DMS114 treated with DMSO at 0.1 percent for 48 hours (cell line): ENCODE data around the gene ACOXL.

Experiments used
- DNase-seq: peaks from one replicate; lab custom pipeline; 2025; ENCODE audit not compliant: unreplicated experiment; lab: John Stamatoyannopoulos, UW

Gene ACOXL

DNA sequence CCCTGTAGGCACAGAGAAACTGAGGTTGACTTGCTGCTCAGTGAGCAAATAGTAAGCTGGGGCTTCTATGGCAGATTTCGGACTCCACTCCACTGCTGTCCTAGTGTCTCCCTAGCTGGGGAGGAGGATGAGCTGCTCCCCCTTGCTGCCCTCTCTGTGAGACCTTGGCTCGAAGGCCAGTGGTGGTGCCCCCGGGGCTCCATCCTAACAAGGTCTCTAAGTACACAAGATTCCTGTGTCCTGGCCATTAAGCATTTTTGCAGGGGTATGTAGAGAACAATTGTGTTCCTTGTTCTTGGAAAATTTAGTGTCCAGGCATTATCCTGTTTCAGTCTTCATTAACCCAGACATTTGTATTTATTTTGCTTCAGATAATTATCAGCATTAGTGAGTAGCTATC lies 367.0 kb downstream of the ACOXL start:
- no peak for DNase-seq

- no peak for DNase-seq
Measured at GRCh38 chr2:111100087-111100764, 367.9 kb downstream of the ACOXL start.

DNA sequence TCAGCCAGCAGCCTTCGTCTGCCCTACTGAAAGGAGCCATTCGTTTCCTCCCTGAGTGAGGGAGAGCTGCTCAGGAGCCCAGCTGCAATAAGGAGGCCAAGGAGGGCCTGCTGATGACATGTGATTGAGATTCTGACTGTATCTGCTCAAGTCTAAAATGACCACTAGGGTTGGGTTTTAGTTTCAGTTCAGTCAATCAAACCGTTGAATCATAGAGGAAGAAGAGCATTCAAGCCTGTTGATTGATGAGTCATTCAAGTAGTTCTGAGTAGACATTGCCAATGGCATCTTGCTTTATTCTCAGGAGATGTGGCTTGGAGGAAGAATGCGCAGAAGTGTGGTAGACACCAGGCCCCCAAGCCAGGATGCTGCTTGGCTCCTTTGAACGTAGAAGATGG lies 368.4 kb downstream of the ACOXL start:
- DNase-seq: no peak

GRCh38 chr2:111101592-111101991 lies 369.2 kb downstream of the ACOXL start:
- no peak for DNase-seq

- DNase-seq: no peak
Measured at GRCh38 chr2:111102216-111102615, 369.8 kb downstream of the ACOXL start.

GRCh38 chr2:111105926-111106325 lies 373.6 kb downstream of the ACOXL start:
- DNase-seq: no peak

- DNase-seq: no peak
Measured at GRCh38 chr2:111106706-111107105, 374.3 kb downstream of the ACOXL start.

GRCh38 chr2:111108745-111109271 lies 376.4 kb downstream of the ACOXL start:
- no peak for DNase-seq

GRCh38 chr2:111111101-111111755 lies 378.9 kb downstream of the ACOXL start:
- no peak for DNase-seq

- DNase-seq: no peak
Measured at GRCh38 chr2:111113838-111114237, 381.5 kb downstream of the ACOXL start.

- DNase-seq: no peak
Measured at GRCh38 chr2:111116011-111116746, 383.8 kb downstream of the ACOXL start.

DNA sequence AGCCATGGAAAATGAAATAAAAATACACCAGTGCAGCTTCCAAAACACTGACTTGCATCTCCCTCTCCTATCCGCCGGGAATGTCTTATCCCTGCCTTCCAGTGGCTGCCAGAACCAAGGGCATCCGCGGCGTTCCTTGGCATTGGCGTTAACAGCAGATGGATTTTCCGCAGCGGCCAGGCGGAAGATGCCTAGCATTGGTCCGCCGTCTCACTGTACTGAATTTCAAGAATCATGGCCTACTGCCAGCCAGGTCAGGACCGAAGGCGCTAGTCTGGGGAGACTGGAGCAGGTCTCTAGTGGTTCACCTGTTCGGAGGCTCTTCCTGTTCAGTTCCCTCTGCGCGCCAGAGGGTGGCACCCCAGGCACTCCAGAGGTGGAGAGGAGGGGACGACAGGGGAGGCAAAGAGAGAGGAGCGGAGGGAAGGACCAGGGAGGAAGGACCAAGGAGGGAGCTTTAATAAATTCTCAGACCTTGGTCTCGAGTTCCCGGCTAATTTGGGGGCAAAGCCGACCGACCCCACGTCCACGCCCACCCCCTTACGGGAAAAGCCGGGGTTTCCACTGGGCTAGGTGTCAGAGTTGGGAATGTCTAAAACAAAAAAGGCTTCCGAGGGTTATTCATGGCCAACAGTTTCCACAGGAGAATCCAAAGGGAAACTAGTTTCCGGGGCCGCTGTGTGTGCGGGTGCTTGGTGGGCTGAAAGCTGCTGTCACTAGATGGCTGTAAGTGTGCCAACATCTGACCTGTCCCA lies 384.6 kb downstream of the ACOXL start:
- peak; percentile 30 for DNase-seq

- DNase-seq: no peak
Measured at GRCh38 chr2:111117598-111118480, 385.5 kb downstream of the ACOXL start.

GRCh38 chr2:111118481-111118980 lies 386.2 kb downstream of the ACOXL start:
- no peak for DNase-seq

DNA sequence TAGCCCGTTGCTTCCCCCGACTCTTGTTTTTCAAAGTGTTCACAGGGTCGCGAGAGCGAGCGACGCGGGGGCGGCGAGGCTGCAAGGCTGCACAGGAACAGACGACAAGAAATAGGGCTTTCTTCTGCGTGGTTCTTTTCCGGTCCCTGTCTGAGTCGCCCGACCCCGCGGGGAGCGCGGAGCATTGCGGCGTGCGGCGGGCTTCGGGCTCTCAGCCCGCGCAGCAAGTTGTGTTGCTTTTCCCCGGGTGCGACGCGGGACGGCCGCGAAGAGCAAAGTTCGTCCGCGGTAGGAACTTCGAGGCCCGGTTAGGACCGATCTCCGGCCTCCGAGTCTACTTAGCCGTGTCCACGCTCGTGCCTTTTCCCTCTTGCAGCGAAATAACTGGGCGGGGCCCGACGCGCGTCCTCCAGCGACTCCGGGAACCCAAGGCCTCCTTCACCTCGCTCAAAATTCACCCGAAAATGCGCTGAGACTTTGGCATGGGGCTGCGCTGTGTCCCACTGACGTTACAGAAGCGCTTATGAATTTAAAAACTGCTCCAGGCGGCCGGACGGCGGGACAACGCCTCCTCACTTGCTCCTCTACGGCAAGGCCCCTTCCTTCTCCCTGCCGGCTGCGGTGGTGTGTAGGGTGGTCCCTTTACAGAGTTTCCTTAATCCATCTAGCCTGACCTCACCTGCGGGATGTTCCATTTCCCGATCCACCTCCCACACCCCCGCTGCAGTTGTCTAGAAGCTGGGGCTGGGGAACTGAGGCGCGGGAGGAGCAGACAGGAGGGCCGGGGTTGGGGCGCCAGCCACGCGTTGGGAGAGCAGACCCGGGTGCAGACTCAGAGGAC lies 386.8 kb downstream of the ACOXL start:
- DNase-seq: no peak

DNA sequence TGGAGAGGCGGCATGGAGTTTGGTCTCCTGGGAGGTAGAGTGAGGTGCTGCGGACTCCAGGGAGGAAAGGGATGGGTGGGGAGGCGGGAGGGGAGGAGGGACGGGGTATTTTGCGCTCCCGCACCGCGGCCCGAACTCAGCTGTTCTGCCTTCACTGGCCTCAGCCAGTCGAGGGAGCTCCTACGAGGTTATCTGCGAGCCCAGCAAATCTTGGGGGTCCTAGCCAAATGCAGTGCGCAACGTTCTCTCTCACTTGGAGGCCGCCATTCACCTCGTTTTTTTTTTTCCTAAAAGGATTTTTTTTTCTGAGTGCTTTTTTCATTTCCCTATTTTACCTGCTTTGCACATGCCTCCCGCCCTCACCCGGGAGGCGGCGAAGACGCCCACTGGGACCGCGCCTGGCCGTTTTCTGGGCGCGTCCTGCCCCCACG lies 387.5 kb downstream of the ACOXL start:
- DNase-seq: no peak

DNA sequence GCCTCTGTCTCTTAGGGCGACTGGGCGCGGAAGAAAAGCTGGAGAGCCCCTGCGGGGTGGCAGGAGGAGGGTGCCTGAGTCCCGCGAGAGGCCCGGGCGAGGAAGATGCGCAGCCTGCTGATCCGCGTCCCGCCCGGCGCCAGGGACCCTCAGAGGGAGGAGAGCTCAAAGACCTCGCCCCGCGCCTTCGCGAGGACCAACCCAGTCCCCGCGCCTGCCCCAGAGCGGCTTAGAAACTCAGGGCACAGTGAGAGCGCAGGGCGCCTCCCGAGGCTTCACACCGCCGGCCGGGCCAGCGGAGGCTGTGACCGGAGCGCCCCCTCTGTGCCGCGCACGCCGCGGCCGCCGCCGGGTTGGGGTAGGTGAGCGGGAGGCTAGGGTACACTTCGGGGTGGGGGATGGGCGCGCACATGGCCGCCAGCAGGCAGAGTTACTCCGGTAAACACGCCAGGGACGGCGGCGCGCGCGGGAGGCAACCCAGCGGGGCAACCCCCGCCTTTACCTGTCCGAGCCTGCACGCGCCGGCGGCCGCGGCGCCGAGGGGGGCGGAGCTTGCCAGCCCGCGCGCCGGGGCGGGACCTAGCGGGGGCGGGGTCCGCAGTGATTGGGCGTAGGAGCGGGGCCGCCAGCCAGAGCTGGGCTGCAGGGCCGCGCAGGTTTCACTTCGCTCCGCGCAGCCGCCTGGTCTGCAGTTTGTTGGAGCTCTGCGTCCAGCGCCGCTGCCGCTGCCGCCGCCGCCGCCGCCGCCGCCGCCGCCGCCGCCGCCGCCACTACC lies 388.1 kb downstream of the ACOXL start, which contains the start of gene BCL2L11:
BCL2L11 (plus strand) TSS at position 662 of the 775 bp plus-strand sequence. CDS start 2,832 bp downstream, outside the sequence.
- DNase-seq: peak; percentile 38
